Kidney epithelial cell (primary cell): Measurements from ENCODE around the gene PLEKHA1. TPM values are rescaled to one million over a fixed set of nuclear protein-coding genes. Genes with fewer than 3 reads are reported as not detected.

Experiments
- DNase-seq: peaks from one replicate; pipeline ENCODE4 v3.0.0-alpha.2; 2010; ENCODE audit warnings: low read depth
- H3K27me3 ChIP-seq: 2 replicates; pipeline ENCODE4 v1.6.0; 2011; ENCODE audit warnings: low read length; ENCODE audit not compliant: control insufficient read depth, insufficient read depth
- H3K36me3 ChIP-seq: 2 replicates; pipeline ENCODE4 v1.5.1; 2011; ENCODE audit warnings: low read length; ENCODE audit not compliant: control insufficient read depth, insufficient read depth
- H3K4me3 ChIP-seq: 2 replicates; pipeline ENCODE4 v1.5.1; 2011; ENCODE audit warnings: low read depth, mild to moderate bottlenecking, control low read depth, low read length
- CTCF ChIP-seq: IDR thresholded peaks from 2 replicates; pipeline ENCODE4 v1.5.1; 2011; ENCODE audit warnings: mild to moderate bottlenecking, moderate library complexity, low read length, control low read depth, inconsistent platforms; ENCODE audit not compliant: insufficient read depth, poor library complexity, severe bottlenecking
- total RNA-seq: library from RNA; depleted of rRNA; stranded (reverse); fragments of >200 nt; gene quantifications from 2 replicates; pipeline ENCODE4 v1.2.3, GENCODE V29; 2015

Gene PLEKHA1
- total RNA-seq, 1 donor from 2014 or later: 48.7 TPM

DNA sequence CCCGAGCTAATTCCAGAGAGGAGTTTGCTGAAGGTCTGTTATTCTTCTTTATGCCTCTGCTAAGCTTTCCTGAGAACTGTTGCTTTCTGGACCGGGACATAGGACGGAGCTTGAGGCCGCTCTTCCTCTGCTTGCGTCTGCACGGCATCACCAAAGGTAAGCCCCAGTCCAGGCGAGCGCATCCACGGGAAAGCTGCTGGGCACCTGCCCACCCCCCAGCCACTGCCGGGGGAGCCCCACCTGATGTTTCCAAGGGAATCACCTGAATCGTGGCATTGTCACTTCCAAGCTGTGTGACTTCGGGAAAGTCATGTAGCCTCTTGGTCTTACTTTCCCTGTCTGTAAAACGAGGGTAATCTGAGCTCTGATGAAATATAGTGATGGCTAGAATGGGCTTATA lies 45.1 kb upstream of the PLEKHA1 start:
- no peak for TF ChIP-seq CTCF
- Histone ChIP-seq H3K4me3 (no peak overlapping the region), H3K36me3 (no peaks in the 10 kb centered on the region), H3K27me3 (no peaks in the 10 kb centered on the region)
- DNase-seq: no peak

DNA sequence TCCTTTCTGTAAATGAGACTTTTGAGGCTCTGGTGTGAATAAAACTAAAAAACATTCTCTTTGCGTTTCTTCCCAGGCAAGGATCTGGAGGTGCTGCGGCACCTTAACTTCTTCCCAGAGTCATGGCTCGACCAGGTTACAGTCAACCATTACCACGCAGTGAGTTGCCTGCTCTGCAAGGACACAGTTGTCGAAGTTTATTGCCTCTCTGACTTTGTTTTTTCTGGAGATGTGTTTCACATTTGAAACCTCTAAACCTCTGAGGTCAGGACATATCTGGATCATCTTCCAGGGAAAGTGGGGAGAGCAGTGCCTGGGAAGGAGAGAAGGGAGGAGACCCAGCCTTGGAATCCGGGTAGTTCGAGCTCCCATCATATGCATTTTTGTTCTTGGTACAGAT lies 43.4 kb upstream of the PLEKHA1 start:
- DNase-seq: no peak
- no peak overlapping the region for H3K4me3 ChIP-seq
- no peaks in the 10 kb centered on the region for H3K27me3 ChIP-seq
- no peak for TF ChIP-seq CTCF
- H3K36me3 ChIP-seq: no peaks in the 10 kb centered on the region

DNA sequence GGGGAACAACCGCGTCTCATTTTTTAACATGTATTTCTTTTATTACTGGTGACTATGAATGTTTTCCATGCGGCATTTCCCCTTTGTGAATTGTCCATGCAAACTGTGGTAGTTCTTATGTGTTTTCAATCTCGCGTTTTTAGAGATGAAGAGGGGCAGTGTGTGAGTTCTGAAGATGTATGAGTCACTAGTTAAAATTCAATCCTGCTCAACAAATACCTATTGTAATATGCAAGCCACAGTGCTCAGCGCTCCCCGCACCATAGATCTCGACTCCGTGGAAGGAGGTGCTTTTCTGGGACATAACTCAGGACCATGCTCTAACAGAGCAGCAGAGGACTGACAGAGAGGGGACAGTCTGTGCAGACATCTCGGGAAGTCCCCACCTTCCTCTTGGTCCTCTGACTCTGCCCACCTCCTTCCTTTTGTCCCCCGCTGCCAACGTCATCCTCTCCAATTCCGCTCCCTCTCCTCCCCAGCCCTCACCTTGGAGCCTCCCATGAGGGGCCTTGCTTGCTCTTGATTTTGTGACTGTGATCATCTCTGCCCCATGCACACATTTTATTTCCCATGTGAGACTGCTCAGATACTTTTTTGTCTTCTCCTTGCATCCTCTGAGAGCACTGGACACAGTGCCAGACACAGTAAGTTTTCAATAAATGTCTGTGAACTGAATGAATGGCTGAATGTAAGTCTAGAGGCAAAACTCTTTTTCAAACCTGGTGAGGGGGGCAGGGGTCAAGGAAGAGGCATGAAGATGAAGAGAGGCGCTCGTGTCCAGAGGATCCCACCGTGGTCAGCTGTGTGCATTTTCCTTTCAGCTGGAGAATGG lies 42.7 kb upstream of the PLEKHA1 start:
- Histone ChIP-seq H3K27me3 (no peaks in the 10 kb centered on the region), H3K36me3 (no peaks in the 10 kb centered on the region), H3K4me3 (no peak overlapping the region)
- DNase-seq: peak; percentile 90
- TF ChIP-seq CTCF: no peak

DNA sequence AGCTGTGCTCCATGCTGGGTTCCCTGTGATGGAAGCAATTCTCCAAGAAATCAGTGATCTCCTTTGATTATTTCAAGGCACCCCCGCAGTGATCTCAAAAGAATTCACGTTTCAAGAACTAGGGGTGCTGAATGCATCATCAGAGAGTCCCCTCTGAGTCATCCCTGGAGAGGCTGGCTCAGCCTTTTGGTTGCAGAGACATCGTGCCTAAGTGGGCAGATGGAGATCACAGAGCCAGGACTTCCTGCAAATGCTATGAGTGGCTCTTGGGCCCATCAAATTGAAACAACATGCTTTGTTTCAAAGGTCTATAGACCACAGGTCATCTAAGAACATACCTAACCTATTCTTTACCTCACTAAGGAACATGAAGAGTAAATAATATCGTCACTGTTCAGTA lies 41.5 kb upstream of the PLEKHA1 start:
- Histone ChIP-seq H3K27me3 (no peaks in the 10 kb centered on the region), H3K4me3 (no peak overlapping the region), H3K36me3 (no peaks in the 10 kb centered on the region)
- no peak for DNase-seq
- TF ChIP-seq CTCF: no peak

- no peak for TF ChIP-seq CTCF
- Histone ChIP-seq H3K36me3 (no peaks in the 10 kb centered on the region), H3K4me3 (no peak overlapping the region), H3K27me3 (no peaks in the 10 kb centered on the region)
- DNase-seq: no peak
These were observed 38.2 kb upstream of the PLEKHA1 start for GRCh38 chr10:122336332-122336731.

DNA sequence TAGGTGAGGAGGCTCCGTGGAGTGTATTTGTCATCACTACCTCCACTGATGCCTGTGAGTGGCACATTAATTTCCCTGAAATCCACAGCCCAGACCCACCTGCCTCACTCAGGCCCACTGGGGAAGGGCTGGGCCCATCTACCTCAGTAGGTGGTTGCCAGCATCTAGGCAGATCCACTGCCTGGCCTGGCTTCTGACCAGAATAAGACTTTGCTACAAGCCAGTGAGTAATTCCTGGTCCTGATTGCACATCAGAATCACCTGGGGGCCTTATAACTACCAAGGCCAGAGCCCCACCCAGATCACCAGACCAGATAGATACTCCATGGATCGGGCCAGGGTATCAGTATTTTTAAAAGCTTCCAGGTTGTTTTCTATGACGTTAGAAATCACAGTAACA lies 37.5 kb upstream of the PLEKHA1 start:
- Histone ChIP-seq H3K36me3 (no peaks in the 10 kb centered on the region), H3K27me3 (no peaks in the 10 kb centered on the region), H3K4me3 (no peak overlapping the region)
- no peak for TF ChIP-seq CTCF
- no peak for DNase-seq
